Globus pallidus (tissue), 1 donor: Measurements from ENCODE around the gene ZNF862.

ENCODE experiments used
- DNase-seq: peaks from one replicate; pipeline ENCODE4 v3.0.0-alpha.2; 2015; ENCODE audit warnings: low spot score

Gene ZNF862

DNA sequence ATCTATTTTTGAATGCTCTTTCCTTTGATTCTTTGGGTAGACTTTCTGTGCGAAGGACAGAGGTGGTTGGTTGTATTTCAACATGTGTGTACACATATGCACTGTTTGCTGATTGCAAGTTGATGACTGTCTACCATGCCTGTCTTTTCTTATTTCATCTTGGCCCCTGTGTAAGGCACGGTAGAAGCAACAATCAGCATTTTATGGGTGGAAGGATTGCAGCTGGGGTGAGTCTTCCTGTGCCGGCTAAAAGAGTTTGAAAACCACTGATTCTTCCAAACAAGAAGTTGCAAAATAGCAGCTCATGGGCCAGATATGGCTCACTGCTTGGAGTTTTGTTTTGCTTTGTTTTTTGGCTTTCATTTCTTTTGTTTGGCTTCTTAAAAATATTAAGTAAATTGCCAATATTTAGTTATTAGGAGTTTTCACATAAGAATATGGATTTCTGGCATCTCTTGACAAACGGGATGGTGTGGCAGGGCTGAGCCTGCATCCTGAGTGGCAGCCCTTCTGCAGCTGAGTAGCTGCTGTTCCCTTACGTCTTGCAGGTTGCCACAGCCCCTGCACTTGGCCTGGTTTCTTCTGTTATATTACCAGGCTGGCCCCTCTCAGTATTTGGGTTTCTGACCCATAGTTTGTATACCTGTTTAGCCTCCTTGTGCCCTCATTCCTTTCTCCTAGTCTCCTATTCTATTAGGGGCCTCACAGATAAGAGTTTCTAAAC lies 7.2 kb downstream of the ZNF862 start:
- no peak for DNase-seq

GRCh38 chr7:149846021-149846420 lies 7.8 kb downstream of the ZNF862 start:
- no peak for DNase-seq

GRCh38 chr7:149846436-149847046 lies 8.4 kb downstream of the ZNF862 start:
- no peak for DNase-seq

DNA sequence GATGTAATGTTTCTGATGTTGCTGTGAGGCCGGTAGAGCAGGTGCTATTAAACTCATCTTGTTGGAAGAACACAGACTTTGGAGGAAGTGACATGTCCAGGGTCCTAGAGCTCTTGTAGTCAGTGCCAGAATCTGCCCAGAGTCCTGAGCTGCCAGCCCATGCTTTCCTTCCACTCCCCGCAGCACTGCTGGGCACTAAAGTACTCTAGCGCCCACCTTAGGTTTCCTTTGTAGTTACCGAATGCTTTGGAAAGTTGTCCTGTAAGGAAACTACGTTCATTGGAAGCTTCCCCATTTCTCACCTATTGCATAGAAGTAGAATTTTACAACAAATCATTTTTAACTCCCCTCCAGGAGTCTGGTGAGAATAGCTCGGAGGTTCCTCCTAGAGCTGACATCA lies 11.0 kb downstream of the ZNF862 start:
- DNase-seq, result no peak

GRCh38 chr7:149850007-149850594 lies 11.9 kb downstream of the ZNF862 start:
- DNase-seq, result no peak

DNA sequence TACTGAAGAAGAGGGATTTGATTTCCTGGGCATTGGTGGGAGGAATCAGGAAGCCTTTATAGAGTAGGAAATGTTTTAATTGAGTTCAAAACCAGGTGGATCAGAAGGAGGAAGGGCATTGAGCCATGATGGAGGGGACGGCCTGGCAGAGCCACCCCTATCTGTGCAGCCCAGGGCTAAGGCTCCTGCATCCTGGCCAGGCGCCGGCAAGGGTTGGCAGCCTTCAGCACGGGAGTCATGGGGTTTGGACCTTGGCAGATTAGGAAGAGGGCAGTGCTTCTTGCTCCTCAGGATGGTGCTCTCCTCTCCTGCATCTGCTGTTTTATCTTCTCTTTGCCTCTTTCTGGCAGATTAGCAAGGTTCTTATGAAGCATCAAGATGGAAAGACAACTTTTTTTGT lies 12.5 kb downstream of the ZNF862 start:
- DNase-seq, result no peak

GRCh38 chr7:149851449-149851848 lies 13.3 kb downstream of the ZNF862 start:
- DNase-seq, result no peak

DNA sequence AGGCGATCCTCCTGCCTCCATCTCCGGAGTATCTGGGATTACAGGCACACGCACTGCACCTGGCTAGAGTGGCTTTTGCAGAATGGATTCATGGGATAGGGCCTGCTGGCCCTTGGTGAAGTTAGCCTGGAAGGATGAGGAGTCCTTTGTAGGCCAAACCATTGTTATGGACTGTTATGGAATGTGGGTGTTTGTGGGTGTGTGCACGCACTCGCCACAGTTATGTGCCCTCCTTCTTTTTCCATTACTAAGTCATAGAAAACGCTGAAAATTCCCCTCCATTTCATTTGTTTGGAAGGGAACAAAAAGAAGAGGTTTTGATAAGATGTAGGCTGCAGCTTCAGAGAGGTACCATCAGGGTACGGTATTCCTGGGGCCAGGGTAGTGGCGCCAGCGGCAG lies 15.0 kb downstream of the ZNF862 start:
- DNase-seq, result no peak

GRCh38 chr7:149854611-149855360 lies 16.6 kb downstream of the ZNF862 start:
- DNase-seq, result no peak

GRCh38 chr7:149855361-149856305 lies 17.5 kb downstream of the ZNF862 start:
- DNase-seq, result no peak

GRCh38 chr7:149856583-149856982 lies 18.4 kb downstream of the ZNF862 start:
- no peak for DNase-seq

DNA sequence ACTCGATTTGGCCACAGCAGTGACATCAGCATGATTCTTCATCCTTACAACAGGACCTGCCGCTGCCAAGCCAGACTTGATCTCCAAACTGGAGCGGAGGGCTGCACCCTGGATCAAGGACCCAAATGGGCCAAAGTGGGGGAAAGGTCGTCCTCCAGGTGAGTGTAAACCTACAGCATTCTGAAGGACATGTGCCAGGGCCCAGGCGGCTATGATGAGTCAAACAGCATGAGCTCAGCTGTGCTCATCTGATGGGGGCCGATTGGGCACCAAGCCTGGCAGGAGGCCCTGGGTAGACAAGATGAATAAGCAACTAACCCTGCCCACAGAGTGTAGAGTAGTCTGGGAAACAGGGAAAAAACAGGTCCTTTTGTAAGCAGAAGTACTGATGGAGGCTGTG lies 21.2 kb downstream of the ZNF862 start:
- no peak for DNase-seq

DNA sequence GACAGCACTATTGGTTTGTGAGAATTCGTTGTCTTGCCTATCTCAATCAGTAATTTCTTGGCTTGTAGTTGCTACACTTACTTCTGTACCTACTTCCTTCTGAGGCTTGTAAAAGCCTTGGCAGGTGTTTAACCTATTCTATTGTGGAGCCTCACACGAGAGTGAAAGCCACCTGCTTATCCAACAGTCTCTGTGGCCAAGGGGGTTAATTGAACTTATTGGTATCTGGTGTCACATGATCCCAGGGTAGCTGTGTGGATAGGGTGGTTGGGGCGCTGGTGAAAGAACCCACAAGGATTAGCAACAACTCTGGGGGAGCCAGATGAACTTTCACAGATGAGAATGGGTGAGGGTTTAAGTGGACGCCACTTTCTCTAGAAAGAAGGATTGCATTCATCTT lies 21.7 kb downstream of the ZNF862 start:
- no peak for DNase-seq

DNA sequence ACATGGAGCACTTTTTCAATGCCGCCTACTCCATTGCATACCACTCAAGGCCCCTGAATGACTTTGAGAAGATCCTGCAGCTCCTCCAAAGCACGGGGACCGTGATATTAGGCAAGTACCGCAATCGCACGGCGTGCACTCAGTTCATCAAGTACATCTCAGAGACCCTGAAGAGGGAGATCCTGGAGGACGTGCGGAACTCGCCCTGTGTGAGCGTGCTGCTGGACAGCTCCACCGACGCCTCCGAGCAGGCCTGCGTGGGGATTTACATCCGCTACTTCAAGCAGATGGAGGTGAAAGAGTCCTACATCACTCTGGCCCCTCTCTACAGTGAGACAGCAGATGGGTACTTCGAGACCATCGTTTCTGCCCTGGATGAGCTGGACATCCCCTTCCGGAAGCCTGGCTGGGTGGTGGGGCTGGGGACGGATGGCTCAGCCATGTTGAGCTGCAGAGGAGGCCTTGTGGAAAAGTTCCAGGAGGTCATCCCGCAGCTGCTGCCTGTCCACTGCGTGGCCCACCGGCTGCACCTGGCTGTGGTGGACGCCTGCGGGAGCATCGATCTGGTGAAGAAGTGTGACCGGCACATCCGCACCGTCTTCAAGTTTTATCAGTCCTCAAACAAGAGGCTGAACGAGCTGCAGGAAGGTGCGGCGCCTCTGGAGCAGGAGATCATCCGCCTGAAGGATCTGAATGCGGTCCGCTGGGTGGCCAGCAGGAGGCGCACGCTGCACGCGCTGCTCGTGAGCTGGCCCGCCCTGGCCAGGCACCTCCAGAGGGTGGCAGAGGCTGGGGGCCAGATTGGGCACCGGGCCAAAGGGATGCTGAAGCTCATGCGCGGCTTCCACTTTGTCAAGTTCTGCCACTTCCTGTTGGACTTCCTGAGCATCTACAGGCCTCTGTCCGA lies 22.9 kb downstream of the ZNF862 start:
- DNase-seq, result no peak

DNA sequence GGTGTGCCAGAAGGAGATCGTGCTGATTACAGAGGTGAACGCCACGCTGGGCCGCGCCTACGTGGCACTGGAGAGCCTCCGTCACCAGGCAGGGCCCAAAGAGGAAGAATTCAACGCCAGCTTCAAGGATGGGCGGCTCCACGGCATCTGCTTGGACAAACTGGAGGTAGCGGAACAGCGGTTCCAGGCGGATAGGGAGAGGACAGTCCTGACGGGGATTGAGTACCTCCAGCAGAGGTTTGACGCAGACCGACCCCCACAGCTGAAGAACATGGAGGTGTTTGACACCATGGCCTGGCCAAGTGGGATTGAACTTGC lies 23.5 kb downstream of the ZNF862 start:
- no peak for DNase-seq

GRCh38 chr7:149862156-149862555 lies 24.0 kb downstream of the ZNF862 start:
- DNase-seq, result no peak

GRCh38 chr7:149863500-149863899 lies 25.3 kb downstream of the ZNF862 start:
- no peak for DNase-seq

GRCh38 chr7:149864023-149864422 lies 25.8 kb downstream of the ZNF862 start:
- no peak for DNase-seq

DNA sequence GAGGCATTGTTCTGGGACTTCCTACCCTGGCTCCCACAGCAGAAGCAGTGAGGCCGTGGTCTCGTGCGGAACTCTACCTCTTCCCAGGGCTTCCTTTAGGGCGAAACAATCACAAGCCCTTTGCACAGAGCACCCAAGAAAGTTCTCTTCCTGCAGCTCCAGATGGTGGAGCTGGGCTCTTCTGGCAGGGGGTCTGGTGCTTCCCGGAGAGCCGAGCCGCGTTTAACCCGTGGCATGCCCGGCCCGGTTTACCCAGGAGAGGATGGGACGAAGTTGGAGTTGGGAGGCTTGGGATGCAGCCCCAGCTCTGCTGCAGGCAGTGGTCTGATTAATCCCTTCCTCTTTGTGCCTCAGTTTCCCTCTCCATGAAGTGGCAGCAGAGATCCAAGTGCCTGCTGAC lies 26.6 kb downstream of the ZNF862 start:
- DNase-seq, result no peak

GRCh38 chr7:149865437-149865836 lies 27.3 kb downstream of the ZNF862 start:
- no peak for DNase-seq
